ENCODE results near the gene SRP54.
"Not testable (repeated sequence)": the region's sequence is repeated elsewhere in the genome, so short reads cannot be mapped to it uniquely, and the experiment has no call there.

SRP54 gene

DNA sequence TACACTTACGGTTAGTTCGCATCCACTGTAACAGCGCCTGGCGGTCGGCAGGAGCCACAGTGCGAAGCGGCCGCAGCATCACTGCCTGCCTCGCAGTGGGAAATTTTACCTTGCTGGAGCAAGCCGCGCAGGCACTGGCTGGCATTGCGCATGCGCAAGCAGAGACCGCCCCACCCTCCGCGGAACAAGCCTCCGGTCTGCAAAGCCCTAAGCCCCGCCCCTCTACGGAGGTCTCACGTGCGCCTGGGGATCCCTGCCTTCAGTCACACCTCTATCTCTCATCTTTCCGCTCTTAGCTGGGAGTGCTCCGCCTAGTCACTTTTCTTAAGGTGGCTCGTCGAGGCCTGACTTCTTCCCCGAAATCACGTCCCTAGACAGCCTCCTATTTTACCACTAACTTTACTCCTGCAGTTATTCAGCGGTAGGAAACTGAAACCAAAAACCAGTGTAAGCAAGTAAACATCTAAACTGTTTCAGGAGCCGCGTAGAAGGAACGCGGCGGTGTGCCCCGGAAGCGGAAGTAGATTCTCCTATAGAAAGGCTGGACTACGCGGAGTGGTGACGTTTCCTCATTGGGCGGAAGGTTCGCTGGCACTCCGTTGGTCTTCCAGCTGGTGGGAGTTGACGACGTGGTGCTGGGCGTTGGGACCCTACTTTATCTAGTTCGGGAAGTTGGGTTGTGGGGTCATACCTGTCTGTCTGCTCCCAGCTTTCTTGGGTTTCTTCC, at the start of gene SRP54:
SRP54 (plus strand) TSS at position 572 of the 727 bp plus-strand sequence. CDS start 13,718 bp downstream, outside the sequence.
- peak; percentile 98 for DNase-seq (ENCODE audit: low read depth)

DNA sequence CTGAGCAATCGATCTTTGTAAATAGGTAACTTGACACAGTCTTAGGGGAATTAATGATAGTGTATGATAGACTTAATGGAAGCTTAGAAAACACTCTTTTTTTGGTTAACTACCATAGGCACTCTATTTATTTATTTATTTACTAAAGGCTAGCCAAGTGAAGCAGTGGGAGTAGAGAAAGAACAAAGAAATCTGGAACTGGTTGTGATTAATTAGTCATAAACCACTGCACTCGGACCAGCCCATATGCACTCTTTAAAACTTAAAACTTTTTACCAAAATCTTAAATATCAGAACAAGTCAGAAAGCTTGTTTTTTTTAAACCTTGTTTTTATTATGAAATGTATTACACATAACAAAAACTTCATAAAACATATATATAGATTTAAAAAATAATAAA, 49.5 kb upstream of the SRP54 start:
- DNase-seq (ENCODE audit: low read depth): no peak

DNA sequence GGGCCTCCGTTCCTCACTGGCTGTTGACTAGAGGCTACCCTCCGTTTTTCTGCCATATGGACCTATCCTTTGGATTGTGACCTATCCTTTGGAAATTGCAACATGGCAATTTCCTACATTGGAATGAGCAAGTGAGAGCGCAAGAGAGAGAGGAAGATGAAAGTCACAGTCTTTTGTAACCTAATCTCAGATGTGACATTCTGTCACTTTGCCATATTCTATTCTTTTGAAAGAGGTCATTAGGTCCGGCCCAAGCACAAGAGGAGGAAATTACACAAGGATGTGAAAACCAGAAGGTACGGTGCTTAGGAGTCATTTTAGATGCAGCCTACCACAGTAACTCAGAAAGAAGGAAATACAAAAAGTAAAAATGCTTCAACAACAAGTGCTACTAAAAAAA, 47.3 kb upstream of the SRP54 start:
- no peak for DNase-seq (ENCODE audit: low read depth)

GRCh38 chr14:34937442-34937841, 45.4 kb upstream of the SRP54 start:
- DNase-seq (ENCODE audit: low read depth): no peak

DNA sequence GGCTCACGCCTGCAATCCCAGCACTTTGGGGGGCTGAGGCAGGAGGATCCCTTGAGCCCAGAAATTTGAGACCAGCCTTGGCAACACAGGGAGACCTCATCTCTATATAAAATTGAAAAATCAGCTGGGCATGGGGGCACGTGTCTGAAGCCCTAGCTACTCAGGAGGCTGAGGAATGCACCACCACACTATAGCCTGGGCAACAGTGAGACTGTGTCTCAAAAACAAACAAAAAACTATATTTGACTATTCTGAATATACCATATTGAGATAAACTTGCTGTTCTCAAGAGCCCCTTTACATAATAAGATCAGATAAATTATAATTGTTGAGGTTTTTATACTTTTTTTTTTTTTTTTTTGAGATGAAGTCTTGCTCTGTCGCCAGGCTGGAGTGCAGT, 44.9 kb upstream of the SRP54 start:
- no peak for DNase-seq (ENCODE audit: low read depth)

DNA sequence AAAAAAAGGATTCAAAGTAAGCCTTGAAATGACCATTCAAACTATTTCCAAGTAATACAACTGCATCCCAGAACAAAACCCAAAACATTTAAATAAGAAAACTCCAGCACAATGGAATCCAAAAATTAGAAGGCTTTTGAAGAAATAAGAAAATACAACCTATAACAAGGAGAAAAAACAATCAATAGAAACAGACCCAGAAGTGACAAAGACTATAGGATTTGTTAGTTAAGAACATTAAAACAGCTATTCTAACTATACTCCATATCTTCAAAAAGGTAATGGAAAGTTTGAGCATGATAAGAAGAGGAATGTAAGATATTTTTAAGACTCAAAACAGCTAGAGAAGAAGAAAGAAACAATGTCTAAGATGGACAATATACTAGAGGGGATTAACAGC, 39.3 kb upstream of the SRP54 start:
- no peak for DNase-seq (ENCODE audit: low read depth)

GRCh38 chr14:34944744-34945143, 38.0 kb upstream of the SRP54 start:
- no peak for DNase-seq (ENCODE audit: low read depth)

- DNase-seq (ENCODE audit: low read depth): no peak
These were observed 36.1 kb upstream of the SRP54 start for GRCh38 chr14:34946699-34947098.

DNA sequence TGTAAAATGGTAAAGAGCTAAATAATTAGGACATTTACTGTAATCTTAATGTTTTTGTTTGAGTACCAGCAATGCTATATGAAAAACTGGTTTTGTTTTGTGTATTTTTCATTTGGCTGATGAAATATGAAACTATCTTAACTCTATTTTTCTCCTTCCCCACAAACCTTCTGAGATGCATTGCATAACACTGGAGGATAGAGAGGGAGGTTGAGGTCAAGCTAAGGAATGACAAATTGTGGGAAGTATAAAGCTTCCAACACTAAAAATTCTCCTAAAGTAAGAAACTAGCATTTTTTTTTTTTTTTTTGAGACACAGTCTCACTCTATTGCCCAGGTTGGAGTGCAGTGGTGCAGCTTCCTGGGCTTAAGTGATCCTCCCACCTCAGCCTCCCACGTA, 31.5 kb upstream of the SRP54 start:
- DNase-seq (ENCODE audit: low read depth): peak; percentile 80

DNA sequence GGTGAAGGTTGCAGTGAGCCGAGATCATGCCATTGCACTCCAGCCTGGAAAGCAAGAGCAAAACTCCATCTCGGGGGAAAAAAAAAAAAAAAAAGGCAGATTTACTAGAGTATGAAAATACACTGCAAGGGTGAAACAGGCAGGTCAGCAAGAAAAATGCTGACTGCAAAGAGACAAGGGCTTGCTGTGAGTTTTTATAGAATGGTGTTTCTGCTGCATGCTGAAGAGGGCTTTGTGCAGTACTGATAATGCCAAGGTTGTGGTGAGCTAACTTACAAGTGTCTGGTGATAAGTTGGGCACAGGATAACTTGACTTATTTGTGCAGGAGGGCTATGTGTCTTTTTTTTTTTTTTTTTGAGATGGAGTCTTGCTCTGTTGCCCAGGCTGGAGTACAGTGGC, 25.9 kb upstream of the SRP54 start:
- DNase-seq (ENCODE audit: low read depth): no peak

DNA sequence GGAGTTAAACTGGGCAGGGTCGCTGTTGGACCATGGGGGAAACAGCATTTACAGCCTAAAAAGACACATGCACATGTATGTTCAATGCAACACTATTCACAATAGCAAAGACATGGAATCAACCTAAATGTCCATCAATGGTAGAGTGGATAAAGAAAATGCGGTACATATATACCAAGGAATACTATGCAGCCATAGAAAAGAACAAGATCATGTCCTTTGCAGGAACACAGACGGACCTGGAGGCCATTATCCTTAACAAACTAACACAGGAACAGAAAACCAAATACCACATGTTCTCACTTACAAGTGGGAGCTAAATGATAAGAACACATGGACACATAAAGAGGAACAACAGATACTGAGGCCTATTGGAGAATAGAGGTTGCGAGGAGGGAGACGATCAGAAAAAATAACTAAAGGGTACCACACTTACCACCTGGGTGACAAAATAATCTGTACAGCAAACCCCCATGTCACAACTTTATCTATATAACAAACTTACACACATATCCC, 25.0 kb upstream of the SRP54 start:
- no peak for DNase-seq (ENCODE audit: low read depth)

- DNase-seq (ENCODE audit: low read depth): not testable (repeated sequence)
These were observed 20.7 kb upstream of the SRP54 start for GRCh38 chr14:34962106-34962505.

DNA sequence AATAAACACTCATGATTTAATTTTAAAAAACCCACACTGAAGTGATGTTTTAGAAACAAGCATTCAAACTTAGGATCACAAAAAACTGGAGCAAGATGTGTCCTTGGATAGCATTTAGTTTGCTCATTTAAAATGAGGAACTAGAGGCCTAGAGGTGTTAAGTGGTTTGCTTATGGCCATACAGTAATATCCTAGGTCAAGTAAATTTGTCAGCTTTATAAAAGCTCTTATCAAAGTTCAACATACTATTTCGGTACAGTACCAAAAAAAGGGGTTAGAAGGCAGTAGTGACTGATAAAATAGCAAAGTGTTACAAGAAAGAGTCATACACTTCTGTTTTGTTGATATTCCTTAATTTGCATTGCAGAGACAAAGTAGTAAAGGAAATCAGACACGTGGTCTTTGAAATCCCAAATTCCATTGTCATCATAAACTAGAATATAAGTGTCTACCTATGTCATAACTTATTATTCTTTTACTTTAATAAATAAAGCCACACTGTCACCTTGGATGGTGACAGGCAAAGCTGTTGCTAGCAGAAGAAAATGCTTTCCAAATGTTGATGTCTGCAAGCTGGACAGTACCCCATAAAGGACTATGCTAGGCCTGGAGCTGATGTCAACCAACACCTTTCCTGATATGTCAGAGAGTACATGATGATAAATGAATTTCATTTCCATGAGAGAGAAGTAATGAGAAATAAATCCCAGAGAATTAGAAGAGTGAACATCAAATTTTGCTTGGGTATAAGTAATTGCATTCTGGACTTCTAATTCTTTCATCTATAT, 17.6 kb upstream of the SRP54 start:
- no peak for DNase-seq (ENCODE audit: low read depth)

DNA sequence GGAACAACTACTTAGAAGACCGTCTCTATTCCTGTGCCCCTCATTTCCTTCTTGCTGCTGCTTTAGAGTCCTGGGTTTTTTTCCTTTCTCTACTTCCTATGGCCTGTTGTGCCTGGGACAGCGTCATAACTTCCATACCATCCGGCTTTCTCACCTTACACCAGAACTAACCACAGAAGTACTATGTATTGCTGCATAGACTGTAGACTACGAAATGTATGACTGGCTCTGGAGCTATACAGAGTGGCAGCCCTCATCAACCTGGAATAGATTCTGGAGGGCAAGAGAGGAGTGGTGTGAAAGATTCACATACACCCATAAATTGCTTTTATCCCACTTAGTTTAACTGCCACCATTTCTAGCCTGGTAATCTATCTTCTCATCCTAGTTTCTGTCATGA, 16.9 kb upstream of the SRP54 start:
- no peak for DNase-seq (ENCODE audit: low read depth)

- no peak for DNase-seq (ENCODE audit: low read depth)
These were observed 16.4 kb upstream of the SRP54 start for GRCh38 chr14:34966413-34966812.

GRCh38 chr14:34970665-34971064, 12.1 kb upstream of the SRP54 start:
- DNase-seq (ENCODE audit: low read depth): no peak

GRCh38 chr14:34971381-34971780, 11.4 kb upstream of the SRP54 start:
- DNase-seq (ENCODE audit: low read depth): peak; percentile 40

- DNase-seq (ENCODE audit: low read depth): peak; percentile 25
These were observed 11.0 kb upstream of the SRP54 start for GRCh38 chr14:34971801-34972200.

GRCh38 chr14:34978444-34978843, 4.3 kb upstream of the SRP54 start:
- no peak for DNase-seq (ENCODE audit: low read depth)

- DNase-seq (ENCODE audit: low read depth): no peak
These were observed 2.4 kb upstream of the SRP54 start for GRCh38 chr14:34980337-34980900.

DNA sequence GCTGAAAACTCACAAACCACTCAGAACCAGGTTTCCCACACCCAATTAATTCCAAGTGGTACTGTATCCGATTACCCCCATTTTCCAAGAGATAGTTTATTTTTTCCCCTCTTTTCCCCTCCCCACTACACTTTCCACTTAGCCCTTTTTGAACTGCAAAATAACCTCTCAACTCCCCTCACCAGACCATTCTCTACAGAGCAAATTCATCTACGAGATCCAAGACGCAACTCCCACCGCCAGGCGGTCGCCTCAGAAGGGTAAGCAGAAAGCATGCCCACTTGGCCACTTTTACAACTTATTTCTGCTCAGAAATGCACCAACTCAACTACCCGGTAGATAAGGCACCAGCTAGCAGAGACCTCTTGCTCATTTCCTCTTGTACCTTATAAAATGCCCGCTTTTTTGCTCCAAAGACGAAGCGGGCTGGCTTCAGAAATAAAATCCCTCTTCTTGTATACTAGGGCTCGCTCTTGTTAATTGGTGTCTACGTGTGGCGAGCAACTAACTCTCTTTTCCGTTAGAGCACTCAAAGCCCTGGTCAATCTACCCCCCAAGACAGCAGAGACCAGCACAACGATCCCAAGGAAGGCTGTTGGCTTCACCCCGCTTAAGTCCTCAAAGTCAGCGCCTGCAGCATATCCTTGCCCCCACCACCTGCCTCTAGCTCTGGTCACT, 910 bp upstream of the SRP54 start:
- DNase-seq (ENCODE audit: low read depth): peak; percentile 65

- DNase-seq (ENCODE audit: low read depth): no peak
These were observed 462 bp downstream of the SRP54 start for GRCh38 chr14:34983148-34983760.
